ENCODE results near the gene FBXW10B. TPM values are rescaled to one million over a fixed set of nuclear protein-coding genes. Genes with fewer than 3 reads are reported as not detected.

Gene FBXW10B
- total RNA-seq, 1 experiment from 2014 or later = 1.2 TPM

- intact Hi-C loops (cut with micrococcal nuclease) = no loop called here
- CTCF ChIA-PET = no interaction called here
- ATAC-seq (no peak), DNase-seq (ENCODE audit: low read depth, low spot score) (no peak)
- Histone ChIP-seq H4K20me1 (ENCODE audit: insufficient read depth) (no peaks in the 10 kb centered on the region), H3K4me3 (replicated peaks in 1 of 2; ENCODE audit: low read depth in 1 of 2, low read length in 2 of 2) (no peak overlapping the region), H3K27ac (ENCODE audit: low read depth, low read length) (no peak overlapping the region), H3K79me2 (ENCODE audit: insufficient read depth, low read length) (peaks cover 16% of the 10 kb centered on the region; the same call in 1 of the 2 replicates), H3K4me1 (ENCODE audit: control insufficient read depth in 1 of 2, insufficient read depth in 2 of 2, low read length in 2 of 2) (peaks cover 73 to 90% of the 10 kb centered on the region in 2 experiments), H2AFZ (ENCODE audit: low read depth, low read length, poor library complexity, severe bottlenecking) (no peak overlapping the region), H3K36me3 (ENCODE audit: control insufficient read depth in 1 of 2, insufficient read depth in 2 of 2, low read length in 2 of 2) (no peaks in the 10 kb centered on the region; a peak in 1 of 4 replicates), H3K27me3 (ENCODE audit: insufficient read depth, low read length) (no peaks in the 10 kb centered on the region), H3K4me2 (ENCODE audit: low read length) (no peak overlapping the region), H3K9me3 (ENCODE audit: control insufficient read depth in 1 of 2, insufficient read depth in 1 of 2, low read depth in 1 of 2, low read length in 2 of 2) (no peaks in the 10 kb centered on the region), H3K9me2 (ENCODE audit: insufficient read depth) (no peaks in the 10 kb centered on the region), H3K9ac (ENCODE audit: low read length) (no peak overlapping the region)
- TF ChIP-seq SP1 (IDR thresholded peaks at IDR 0.05; ENCODE audit: low read depth) (no peak), EGR1 (IDR thresholded peaks at IDR 0.05; ENCODE audit: low read depth) (no peak), YY1 (IDR thresholded peaks at IDR 0.05; ENCODE audit: extremely low read depth, insufficient replicate concordance, low read depth, low read length) (no peak), ATF3 (IDR thresholded peaks at IDR 0.05) (no peak)
- POLR2A ChIA-PET = interaction anchor here (1.2 kb wide), 1 partner anchor 8 kb away, joined by 3 read pairs; no protein-coding TSS in a partner anchor
- RAD21 ChIA-PET (ENCODE audit: low non-redundant PET in 1 of 2, low total read pairs in 2 of 2, uncharacterized antibody in 2 of 2, unreplicated experiment in 2 of 2) = no interaction called here
- no TSS peak for BruUV-seq (replicated peaks)
These were observed 33.5 kb upstream of the FBXW10B start for GRCh38 chr17:15652960-15653359.

GRCh38 chr17:15651583-15652110 lies 32.1 kb upstream of the FBXW10B start:
- RAD21 ChIA-PET (ENCODE audit: low non-redundant PET in 1 of 2, low total read pairs in 2 of 2, uncharacterized antibody in 2 of 2, unreplicated experiment in 2 of 2) = no interaction called here
- H2AFZ ChIP-seq (ENCODE audit: low read depth, low read length, poor library complexity, severe bottlenecking) = no peak overlapping the region
- peak overlapping the region; percentile 75 for H3K9ac ChIP-seq (ENCODE audit: low read length)
- peak overlapping the region; percentile 97 for H3K4me2 ChIP-seq (ENCODE audit: low read length)
- ATAC-seq (peak; percentile 92), DNase-seq (ENCODE audit: low read depth, low spot score) (peak; percentile 95)
- H3K4me3 ChIP-seq (replicated peaks in 1 of 2; ENCODE audit: low read depth in 1 of 2, low read length in 2 of 2) = peak overlapping the region; percentile 41 to 58
- no peaks in the 10 kb centered on the region; a peak in 1 of 4 replicates for H3K36me3 ChIP-seq (ENCODE audit: control insufficient read depth in 1 of 2, insufficient read depth in 2 of 2, low read length in 2 of 2)
- no peaks in the 10 kb centered on the region for H3K9me2 ChIP-seq (ENCODE audit: insufficient read depth)
- H3K4me1 ChIP-seq (ENCODE audit: control insufficient read depth in 1 of 2, insufficient read depth in 2 of 2, low read length in 2 of 2) = peaks cover 60 to 82% of the 10 kb centered on the region in 2 experiments
- H3K27me3 ChIP-seq (ENCODE audit: insufficient read depth, low read length) = no peaks in the 10 kb centered on the region
- no peaks in the 10 kb centered on the region for H3K9me3 ChIP-seq (ENCODE audit: control insufficient read depth in 1 of 2, insufficient read depth in 1 of 2, low read depth in 1 of 2, low read length in 2 of 2)
- POLR2A ChIA-PET = interaction anchor here (1.2 kb wide), 2 partner anchors 10 to 348 kb away, joined by 3 to 4 read pairs; partner anchors contain the start of genes TTC19 and ZSWIM7
- H3K27ac ChIP-seq (ENCODE audit: low read depth, low read length) = peak overlapping the region; percentile 75
- intact Hi-C loops (cut with micrococcal nuclease) = no loop called here
- H4K20me1 ChIP-seq (ENCODE audit: insufficient read depth) = no peaks in the 10 kb centered on the region
- CTCF ChIA-PET = no interaction called here
- H3K79me2 ChIP-seq (ENCODE audit: insufficient read depth, low read length) = peaks cover 16% of the 10 kb centered on the region; the same call in 1 of the 2 replicates
- BruUV-seq (replicated peaks) = no TSS peak
- TF ChIP-seq RAD21 (IDR thresholded peaks at IDR 0.05; ENCODE audit: low read depth) (peak; percentile 38), EGR1 (IDR thresholded peaks at IDR 0.05; ENCODE audit: low read depth) (no peak), SP1 (IDR thresholded peaks at IDR 0.05; ENCODE audit: low read depth) (peak; percentile 68; the same call in 1 of the 2 replicates), EZH2 (IDR thresholded peaks at IDR 0.05) (no peak), CBX3 (IDR thresholded peaks at IDR 0.05; ENCODE audit: low read depth) (peak; percentile 16; the same call in 1 of the 2 replicates), ZNF274 (IDR thresholded peaks at IDR 0.05; ENCODE audit: low read depth, low read length) (no peak), FOSL1 (IDR thresholded peaks at IDR 0.05; ENCODE audit: low read depth) (no peak), POLR2AphosphoS5 (IDR thresholded peaks at IDR 0.05; ENCODE audit: low read depth, low read length) (peak; percentile 74), JUND (IDR thresholded peaks at IDR 0.05) (no peak; the same call in 1 of the 2 replicates), MAX (IDR thresholded peaks at IDR 0.05) (peak; percentile 68), ZBTB33 (IDR thresholded peaks at IDR 0.05; ENCODE audit: extremely low read depth, insufficient replicate concordance, low read length) (no peak), TCF7L2 (IDR thresholded peaks at IDR 0.05; ENCODE audit: borderline replicate concordance, extremely low read depth, insufficient read depth, insufficient read length) (peak; percentile 54)
